IMR-90 (cell line): ENCODE measurements around the gene PHLDB1.

Experiments
- CTCF ChIP-seq: conservative IDR thresholded peaks from 2 replicates; pipeline ENCODE4 v1.5.1; 2012; ENCODE audit warnings: mild to moderate bottlenecking, low read depth, low read length, improper control_type of control experiment
- POLR2A ChIP-seq: IDR thresholded peaks from 2 replicates; pipeline ENCODE4 v1.6.1; 2012; ENCODE audit warnings: mild to moderate bottlenecking, low read depth, low read length
- SMC3 ChIP-seq: fragments of 150-350 bp; IDR thresholded peaks from 2 replicates; pipeline ENCODE4 v1.6.1; 2016; ENCODE audit warnings: low read depth, mild to moderate bottlenecking, antibody characterized with exemption, low read length, moderate library complexity

DNA sequence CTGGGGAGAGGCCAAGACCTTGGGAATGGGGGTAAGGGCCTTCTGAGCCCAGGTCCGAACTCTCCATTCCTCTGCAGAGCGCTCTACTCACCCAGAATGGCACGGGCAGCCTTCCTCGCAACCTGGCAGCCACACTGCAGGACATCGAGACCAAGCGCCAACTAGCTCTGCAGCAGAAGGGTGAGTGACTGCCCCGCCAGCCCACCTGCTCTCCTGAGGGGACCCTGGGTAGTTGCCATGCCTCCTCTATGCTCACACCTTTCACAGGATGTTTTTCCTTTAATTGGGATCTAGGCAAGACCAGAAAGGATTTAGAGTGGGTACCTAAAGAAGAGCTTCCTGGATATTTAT, 36.6 kb downstream of the PHLDB1 start:
- TF ChIP-seq POLR2A (no peak), CTCF (no peak), SMC3 (no peak)
